GM13976 (cell line): Measurements from ENCODE around the gene ALAD.

Experiments
- DNase-seq: peaks from one replicate; pipeline ENCODE4 v3.0.0; 2012; ENCODE audit warnings: low spot score
- CTCF ChIP-seq: IDR thresholded peaks from 2 replicates; pipeline ENCODE4 v1.5.1; 2012; ENCODE audit warnings: borderline replicate concordance, mild to moderate bottlenecking; ENCODE audit not compliant: insufficient read depth; ENCODE audit errors: extremely low read depth, missing control alignments, control extremely low read depth
- in situ Hi-C: fragments of 300-500 bp; cut with MboI; formaldehyde crosslinking; loops from one replicate; pipeline ENCODE4 v1.12.0; 2022; ENCODE audit warnings: low sequenced_read_pairs, mixed read lengths, inconsistent platforms; ENCODE audit not compliant: unreplicated experiment

Gene ALAD

GRCh38 chr9:113343732-113344231 is 57.3 kb downstream of the ALAD start:
- in situ Hi-C loops: no loop called here
- no peak for DNase-seq
- TF ChIP-seq CTCF: no peak

GRCh38 chr9:113341712-113342410 is 59.2 kb downstream of the ALAD start:
- no peak for DNase-seq
- no peak for TF ChIP-seq CTCF
- in situ Hi-C loops: no loop called here

GRCh38 chr9:113340011-113340699 is 60.9 kb downstream of the ALAD start, which contains the start of gene WDR31:
Gene WDR31, minus strand, starts transcription at chr9:113340275. Its CDS starts 8,253 bp downstream, at chr9:113332022.
- TF ChIP-seq CTCF: no peak
- in situ Hi-C loops: no loop called here
- DNase-seq: peak; percentile 95

- DNase-seq: no peak
- in situ Hi-C loops: no loop called here
- TF ChIP-seq CTCF: no peak
Measured at GRCh38 chr9:113337714-113338113, 63.4 kb downstream of the ALAD start.
